ENCODE measurements around the gene TRAPPC2L. TPM values are rescaled to one million over a fixed set of nuclear protein-coding genes. Genes with fewer than 3 reads are reported as not detected.

The TRAPPC2L gene
- total RNA-seq, 6 donors from 2014 or later, result 10.9 to 62.5 (median 32.4) TPM

DNA sequence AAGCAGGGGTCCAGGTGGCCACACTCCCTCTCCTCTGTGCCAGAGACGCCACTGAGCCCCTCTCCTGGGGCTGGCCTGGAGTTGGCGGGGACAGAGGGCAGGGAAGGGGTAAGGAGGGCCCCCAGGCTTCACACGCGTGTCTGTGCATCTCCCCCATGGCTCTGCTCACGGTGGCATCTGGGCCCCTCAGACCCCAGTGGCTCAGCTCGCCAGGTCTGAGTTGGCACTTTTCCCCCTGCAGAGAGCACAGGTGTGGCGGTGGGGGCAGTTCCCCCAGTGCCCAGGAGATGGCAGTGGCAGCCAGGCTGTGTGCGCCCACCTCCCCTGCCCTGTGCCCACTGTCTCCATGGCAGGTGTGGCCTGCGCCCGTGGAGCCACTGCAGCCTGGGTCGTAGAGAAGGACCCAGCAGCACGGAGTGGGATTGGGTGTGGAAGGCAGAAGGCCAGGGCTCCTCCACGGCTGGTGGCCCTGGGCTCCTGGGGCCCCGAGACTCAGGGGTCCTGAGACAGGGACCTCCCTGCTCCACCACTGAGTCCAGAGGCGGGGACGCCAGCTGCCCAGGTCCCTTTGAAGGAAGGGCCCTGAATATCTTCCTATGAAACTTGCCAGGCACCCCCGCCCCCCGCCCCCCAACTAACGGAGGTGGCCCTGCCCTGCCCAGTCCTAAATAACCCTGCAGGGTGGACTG, 40.9 kb upstream of the TRAPPC2L start:
- no peaks in the 10 kb centered on the region for H3K9me3 ChIP-seq
- peaks cover 11 to 18% (median 16%) of the 10 kb centered on the region in 4 donors for H3K4me1 ChIP-seq
- 44% methylated on average over 16 of the region's 19 CpGs; no CpG with 5 or more reads in 1 of the 2 donors for WGBS, 2 donors
- DNase-seq, result peak in 1 of 2 donors; percentile 82
- TF ChIP-seq, protein P1, sequence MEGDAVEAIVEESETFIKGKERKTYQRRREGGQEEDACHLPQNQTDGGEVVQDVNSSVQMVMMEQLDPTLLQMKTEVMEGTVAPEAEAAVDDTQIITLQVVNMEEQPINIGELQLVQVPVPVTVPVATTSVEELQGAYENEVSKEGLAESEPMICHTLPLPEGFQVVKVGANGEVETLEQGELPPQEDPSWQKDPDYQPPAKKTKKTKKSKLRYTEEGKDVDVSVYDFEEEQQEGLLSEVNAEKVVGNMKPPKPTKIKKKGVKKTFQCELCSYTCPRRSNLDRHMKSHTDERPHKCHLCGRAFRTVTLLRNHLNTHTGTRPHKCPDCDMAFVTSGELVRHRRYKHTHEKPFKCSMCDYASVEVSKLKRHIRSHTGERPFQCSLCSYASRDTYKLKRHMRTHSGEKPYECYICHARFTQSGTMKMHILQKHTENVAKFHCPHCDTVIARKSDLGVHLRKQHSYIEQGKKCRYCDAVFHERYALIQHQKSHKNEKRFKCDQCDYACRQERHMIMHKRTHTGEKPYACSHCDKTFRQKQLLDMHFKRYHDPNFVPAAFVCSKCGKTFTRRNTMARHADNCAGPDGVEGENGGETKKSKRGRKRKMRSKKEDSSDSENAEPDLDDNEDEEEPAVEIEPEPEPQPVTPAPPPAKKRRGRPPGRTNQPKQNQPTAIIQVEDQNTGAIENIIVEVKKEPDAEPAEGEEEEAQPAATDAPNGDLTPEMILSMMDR (IDR thresholded peaks at IDR 0.05), result peak; percentile 62 to 84 (median 69)
- no peak for TF ChIP-seq EP300 (IDR thresholded peaks at IDR 0.05)
- no peak for ATAC-seq (ENCODE audit: low FRiP score in 2 of 2)
- H3K4me3 ChIP-seq, result no peak overlapping the region
- no peaks in the 10 kb centered on the region for H3K27me3 ChIP-seq
- no peak overlapping the region for H3K27ac ChIP-seq
- H3K36me3 ChIP-seq, result peaks cover 0 to 12% (median 5%) of the 10 kb centered on the region in 4 donors

DNA sequence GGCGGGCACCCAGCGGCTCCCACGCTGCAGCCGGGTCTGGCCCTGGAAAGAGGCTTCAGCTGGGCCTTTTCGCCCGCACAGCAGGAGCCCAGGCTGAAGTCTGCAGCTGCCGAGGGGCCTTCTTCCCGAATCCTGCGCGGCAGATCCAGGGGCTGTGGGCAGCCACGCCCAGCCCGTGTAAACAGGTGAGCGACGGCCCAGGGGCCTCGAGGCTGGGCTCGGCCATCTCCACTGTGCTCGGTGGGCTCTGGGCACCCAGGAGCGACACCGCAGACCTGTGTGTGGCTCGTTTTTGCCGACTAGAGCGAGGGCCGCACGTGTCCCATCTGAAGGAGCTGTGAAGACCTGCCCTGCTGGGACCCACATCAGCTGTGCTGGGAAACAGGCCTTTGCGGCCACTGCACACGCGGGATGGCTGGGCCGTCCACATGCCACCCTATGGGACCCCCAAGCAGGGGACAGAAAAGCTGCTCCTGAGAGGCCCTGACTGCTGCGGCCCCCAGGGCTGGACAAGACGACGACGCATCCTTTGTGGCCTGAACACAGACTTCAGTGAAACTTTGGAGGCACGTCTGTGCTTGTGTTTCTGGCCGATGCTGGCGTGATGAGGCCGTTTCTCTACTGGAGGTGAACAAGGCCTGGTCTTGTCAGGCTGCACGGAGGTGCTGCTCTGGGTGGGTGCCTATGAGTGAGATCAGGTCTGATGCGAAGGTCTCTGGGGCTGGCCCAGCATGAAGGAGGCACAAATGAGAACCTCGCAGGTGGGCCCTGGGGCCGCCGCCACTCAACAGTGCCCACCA, 40.0 kb upstream of the TRAPPC2L start:
- TF ChIP-seq EP300 (IDR thresholded peaks at IDR 0.05), result no peak
- no peak for TF ChIP-seq POLR2A (IDR thresholded peaks at IDR 0.05)
- TF ChIP-seq, protein P1 (IDR thresholded peaks at IDR 0.05), result no peak
- TF ChIP-seq POLR2AphosphoS5 (IDR thresholded peaks at IDR 0.05), result no peak
- H3K27me3 ChIP-seq, result no peaks in the 10 kb centered on the region
- no peak overlapping the region for H3K4me3 ChIP-seq
- DNase-seq, result peak in 1 of 2 donors; percentile 77
- H3K27ac ChIP-seq, result no peak overlapping the region
- 86 to 89% methylated on average over 8 to 34 of the region's 41 CpGs for WGBS, 2 donors
- no peaks in the 10 kb centered on the region for H3K9me3 ChIP-seq
- peaks cover 9 to 13% (median 12%) of the 10 kb centered on the region in 4 donors for H3K4me1 ChIP-seq
- ATAC-seq (ENCODE audit: low FRiP score in 2 of 2), result no peak
- peaks cover under 1 to 21% (median 13%) of the 10 kb centered on the region in 4 donors for H3K36me3 ChIP-seq

DNA sequence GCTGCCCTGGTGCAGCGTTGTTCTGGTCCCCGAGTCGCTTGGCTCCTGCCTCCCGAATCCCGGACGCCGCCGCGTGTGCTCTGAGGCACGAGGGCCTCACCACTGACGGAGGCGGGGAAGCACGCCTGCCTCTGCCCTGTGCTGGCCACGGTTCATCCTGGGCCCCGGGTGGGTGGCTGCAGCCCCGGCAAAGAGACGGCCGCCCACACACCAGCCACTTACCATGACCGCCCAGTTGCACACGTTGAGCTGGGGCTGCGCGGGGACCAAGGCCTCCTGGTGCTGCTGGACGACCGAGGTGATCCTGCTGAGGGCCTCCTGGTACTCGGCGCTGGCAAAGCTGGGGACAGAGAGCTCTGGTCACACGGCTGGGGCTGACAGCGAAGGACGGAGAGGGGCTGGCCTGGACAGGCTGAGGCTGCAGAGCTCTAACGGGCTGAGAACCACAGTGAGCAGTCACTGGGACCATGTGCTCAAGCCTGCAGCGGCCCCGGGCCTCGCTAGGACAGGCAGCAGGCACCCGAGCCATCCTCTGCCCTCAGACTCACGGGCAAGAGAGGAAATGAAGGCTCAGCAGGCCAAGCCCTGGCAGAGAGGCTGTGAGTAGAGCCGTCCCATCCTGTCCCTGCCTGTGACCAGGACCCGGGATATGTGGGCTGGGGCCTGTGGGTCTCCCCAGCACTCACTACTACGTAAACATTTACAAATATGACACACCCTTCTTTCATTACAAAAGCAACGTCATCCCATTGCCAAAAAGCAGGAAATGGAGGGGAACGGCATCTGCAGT, 38.9 kb upstream of the TRAPPC2L start:
- H3K27ac ChIP-seq, result peak overlapping the region in 1 of 4 donors; percentile 10
- no peak overlapping the region for H3K4me3 ChIP-seq
- DNase-seq, result peak in 1 of 2 donors; percentile 76
- peaks cover under 1 to 3% (median 2%) of the 10 kb centered on the region in 4 donors for H3K4me1 ChIP-seq
- no peaks in the 10 kb centered on the region for H3K27me3 ChIP-seq
- H3K9me3 ChIP-seq, result no peaks in the 10 kb centered on the region
- ATAC-seq (ENCODE audit: low FRiP score in 2 of 2), result no peak
- H3K36me3 ChIP-seq, result peaks cover 8 to 32% (median 24%) of the 10 kb centered on the region in 4 donors
- WGBS, 2 donors, result 60 to 82% methylated on average over 8 to 40 of the region's 40 CpGs
- TF ChIP-seq EP300 (IDR thresholded peaks at IDR 0.05) (no peak), POLR2AphosphoS5 (IDR thresholded peaks at IDR 0.05) (no peak), POLR2A (IDR thresholded peaks at IDR 0.05) (no peak)
- TF ChIP-seq, protein P1 (IDR thresholded peaks at IDR 0.05), result no peak

DNA sequence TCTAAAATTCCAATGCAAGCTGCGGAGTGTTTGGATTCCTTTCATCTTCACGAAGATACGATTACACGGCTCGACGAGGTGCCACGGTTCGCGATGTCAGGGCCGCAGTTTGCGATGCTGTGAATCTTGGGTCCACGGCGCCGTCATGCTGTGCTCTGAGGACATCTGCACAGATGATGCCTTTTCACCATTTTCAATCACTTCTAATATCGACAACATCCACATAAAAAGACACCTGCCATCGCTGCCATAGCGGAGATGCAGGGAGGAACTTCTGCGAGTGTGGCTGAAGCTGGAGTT, 38.4 kb upstream of the TRAPPC2L start:
- Histone ChIP-seq H3K9me3 (no peaks in the 10 kb centered on the region), H3K4me1 (no peaks in the 10 kb centered on the region), H3K27ac (no peak overlapping the region), H3K36me3 (peaks cover 8 to 35% (median 25%) of the 10 kb centered on the region in 4 donors), H3K4me3 (no peak overlapping the region), H3K27me3 (no peaks in the 10 kb centered on the region)
- DNase-seq (peak in 1 of 2 donors; percentile 62), ATAC-seq (ENCODE audit: low FRiP score in 2 of 2) (no peak)
- 74% methylated on average over 18 of the region's 18 CpGs for WGBS, 2 donors
- TF ChIP-seq POLR2A (IDR thresholded peaks at IDR 0.05) (no peak), EP300 (IDR thresholded peaks at IDR 0.05) (no peak), POLR2AphosphoS5 (IDR thresholded peaks at IDR 0.05) (no peak)
- TF ChIP-seq, protein P1 (IDR thresholded peaks at IDR 0.05), result no peak

All from upper lobe of left lung (tissue), 6 donors.